Measurements from ENCODE around the gene CSMD2.
"Not testable (repeated sequence)": the region's sequence is repeated elsewhere in the genome, so short reads cannot be mapped to it uniquely, and the experiment has no call there.

CSMD2 gene

DNA sequence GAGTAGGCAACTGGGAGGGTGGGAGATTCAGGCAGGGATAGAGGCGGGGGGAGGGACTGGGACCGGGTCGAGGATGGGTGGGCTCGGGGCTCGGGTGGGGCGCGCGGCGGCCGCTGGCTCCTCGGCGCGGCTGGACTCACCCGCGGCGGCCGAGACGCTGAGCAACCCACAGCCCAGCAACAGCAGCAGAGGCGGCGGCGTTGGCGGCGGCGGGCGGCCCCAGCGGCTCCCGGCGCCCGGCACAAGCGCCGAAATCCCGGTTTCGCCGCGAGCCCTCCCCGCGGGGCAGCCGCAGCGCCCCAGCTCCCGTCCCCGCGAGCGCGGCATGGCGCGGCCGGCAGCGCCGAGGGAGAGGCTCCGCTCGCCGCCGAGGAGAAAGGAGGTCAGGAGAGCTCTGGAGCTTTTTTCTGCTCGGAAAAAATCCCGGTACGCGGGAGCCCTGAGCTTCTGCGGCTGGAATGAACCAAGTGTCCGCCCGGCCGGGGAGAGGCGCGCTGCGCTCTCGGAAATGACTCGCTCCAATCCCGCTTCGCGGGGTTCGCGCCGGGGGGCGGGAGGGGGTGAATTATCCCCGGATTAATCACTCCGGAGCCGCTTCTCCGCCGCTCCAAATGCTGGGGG is at the start of gene CSMD2:
CSMD2 (minus strand) TSS at position 460 of the 621 bp plus-strand sequence; CDS start at position 327, 133 bp downstream.
- DNase-seq (ENCODE audit: low read depth in 4 of 4, low spot score in 1 of 4): no peak

DNA sequence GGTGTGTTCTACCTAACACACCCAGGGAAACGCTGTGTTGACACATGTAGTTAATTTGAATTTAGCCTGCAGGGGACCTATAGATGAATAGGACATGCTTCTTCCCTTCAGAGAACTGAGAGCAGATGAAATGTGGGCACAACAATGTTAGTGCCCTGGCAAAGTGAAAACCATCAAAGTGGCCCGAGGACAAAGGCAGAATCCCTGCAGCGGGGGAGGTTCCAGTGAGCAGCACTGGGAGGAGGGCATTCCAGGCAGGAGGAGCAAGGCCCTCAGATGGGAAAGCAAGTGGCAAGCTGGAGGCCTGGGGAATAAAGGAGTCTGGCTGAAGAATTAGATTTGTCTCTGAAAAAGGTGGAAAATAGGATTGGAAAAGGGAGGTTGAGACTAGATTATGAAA is 48.9 kb upstream of the CSMD2 start:
- DNase-seq (ENCODE audit: low read depth in 4 of 4, low spot score in 1 of 4): no peak

DNA sequence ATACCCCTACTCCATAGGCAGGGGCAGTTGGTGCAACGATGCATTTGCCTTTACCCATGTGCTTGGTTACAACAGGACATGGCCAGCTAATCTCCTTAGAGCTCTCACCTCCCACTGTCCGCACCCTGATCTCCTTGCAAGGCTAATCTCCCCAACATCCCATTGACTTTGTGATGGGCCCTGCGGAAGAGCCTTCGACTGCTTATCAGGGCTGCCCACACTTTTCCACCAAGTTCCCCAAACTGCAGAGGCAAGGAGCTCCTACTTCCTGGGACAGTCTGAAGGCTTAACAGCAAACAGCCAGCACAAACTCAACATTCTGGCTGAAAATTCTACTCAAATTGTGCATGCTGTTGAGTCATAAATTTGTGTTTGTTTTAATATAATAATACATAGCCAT is 47.6 kb upstream of the CSMD2 start:
- DNase-seq (ENCODE audit: low read depth in 4 of 4, low spot score in 1 of 4): no peak

DNA sequence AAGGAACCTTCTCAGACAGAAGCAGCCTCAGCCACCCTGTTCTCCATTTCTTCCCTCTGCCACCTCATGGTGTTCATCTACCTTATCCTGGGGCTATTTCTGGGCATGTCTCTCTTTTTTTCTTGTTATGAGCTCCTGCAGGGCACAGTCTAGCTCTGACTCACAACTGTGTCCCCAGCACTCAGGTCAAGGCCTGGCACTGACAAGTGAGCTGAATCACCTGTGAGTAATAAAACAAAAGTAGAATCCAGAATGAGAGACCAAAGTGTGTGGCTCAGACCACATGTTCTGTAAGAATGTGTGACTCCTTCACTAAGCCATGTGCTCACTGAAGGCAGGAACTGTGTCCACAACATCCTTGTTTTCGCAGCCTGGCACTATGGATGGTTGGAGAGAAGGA is 34.9 kb upstream of the CSMD2 start:
- no peak for DNase-seq (ENCODE audit: low read depth in 4 of 4, low spot score in 1 of 4)

DNA sequence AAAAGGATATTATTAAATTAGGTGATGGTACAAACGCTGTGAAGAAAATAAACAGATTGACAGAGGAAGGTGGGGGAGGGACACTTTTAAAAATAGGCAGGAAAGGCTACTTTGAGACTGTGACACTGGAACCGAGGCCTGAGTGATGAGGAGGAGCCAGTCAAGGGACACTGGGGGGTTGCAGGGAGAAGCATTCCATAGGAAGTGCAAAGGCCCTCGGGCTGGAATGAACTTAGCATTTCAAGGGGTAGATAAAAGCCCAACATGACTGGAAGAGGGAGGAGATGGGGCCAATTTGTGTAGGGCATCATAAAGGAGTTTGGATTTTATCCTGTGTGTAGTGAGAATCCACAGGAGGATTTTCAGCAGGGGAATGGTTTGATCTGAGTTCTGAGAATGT is 27.6 kb upstream of the CSMD2 start:
- DNase-seq (ENCODE audit: low read depth in 4 of 4, low spot score in 1 of 4): no peak

DNA sequence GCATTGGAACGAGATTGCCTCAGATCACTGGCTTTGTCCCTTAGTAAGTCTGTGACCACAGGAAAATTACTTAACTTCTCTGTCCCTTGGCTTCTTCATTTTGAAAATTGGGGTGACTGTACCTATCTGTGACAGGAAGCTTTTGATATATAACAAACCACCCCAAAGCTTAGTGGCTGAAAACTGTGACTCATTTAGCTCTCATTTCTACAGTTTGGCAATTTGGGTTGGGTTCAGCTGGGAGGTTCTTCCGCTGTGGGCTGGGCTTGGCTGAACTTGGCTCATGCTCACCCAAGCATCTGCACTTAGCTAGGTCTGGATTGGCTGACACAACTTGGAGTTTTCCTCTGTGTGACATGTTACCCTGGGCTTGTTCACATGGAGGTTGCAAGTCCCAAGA is 25.7 kb upstream of the CSMD2 start:
- no peak for DNase-seq (ENCODE audit: low read depth in 4 of 4, low spot score in 1 of 4)

DNA sequence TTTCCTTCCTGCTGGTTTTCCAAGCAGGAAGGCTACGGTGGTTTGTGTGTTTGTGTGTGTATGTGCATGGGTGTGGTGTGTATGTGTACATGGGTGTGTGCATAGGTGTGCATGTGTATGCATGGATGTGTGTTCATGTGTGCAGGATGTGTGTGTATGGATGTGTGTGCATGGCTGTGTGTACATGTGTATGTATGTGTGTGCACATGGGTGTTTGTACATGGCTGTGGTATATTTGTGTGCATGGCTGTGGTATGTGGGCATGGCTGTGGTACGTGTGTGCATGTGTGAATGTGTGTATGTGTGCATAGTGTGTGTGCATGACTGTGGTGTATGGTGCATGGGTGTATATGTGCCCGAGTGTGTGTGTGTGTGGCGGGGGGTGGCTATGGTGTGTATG is 24.0 kb upstream of the CSMD2 start:
- DNase-seq (ENCODE audit: low read depth in 4 of 4, low spot score in 1 of 4): no peak

DNA sequence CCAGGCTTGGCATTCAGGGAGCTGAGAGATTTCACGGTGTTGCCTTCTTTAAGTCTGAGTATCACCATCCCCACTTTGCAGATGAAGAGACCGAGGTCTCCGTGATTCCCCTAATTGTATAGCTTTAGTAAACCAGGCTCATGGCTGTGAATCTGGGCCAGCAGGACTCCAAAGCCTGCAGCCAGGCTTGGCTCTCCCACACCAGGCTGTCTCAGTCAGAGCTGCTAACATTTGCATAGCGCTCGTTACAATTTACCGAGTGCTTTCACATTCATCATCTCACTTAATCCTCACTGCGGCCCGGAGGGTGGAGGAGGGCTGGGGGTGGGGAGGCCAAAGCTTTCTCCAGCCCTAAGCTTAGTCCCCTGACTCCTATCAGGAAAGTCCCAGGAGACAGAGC is 23.4 kb upstream of the CSMD2 start:
- no peak for DNase-seq (ENCODE audit: low read depth in 4 of 4, low spot score in 1 of 4)

DNA sequence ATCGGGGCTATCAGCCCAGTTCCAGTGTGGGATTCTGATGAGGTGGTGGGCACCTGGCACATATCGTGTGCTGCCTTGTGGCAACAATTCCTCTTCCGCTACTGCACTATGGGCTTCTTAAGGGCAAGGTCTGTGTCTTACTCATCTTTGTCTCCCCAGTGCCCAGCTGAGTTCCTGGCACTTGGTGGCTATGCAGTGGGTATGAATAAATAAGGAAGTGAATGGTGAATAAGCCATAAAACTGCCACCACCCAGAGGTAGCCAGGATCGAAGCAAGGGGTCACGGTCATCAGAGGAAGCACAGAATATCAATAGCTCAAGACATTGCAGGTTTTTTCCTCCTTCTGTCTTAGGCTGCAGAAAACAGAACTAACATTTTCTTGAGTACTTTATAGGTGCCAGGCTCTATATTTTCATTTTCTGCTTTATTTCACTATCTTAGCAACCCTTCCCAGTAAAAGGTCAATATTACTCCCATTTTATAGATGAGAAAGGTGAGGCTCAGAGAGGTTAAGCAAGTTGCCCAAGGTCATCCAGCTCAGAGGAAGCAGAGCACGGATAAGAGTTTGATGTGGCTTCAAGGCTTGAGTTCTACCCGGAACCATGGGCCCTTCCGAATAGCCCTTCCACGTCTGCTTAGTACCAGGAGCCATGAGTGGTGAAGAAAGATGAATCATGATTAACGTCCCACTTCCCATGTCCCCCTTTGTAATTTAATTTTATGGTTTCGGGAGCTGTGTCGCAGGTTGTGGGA is 21.9 kb upstream of the CSMD2 start:
- DNase-seq (ENCODE audit: low read depth in 4 of 4, low spot score in 1 of 4): no peak

DNA sequence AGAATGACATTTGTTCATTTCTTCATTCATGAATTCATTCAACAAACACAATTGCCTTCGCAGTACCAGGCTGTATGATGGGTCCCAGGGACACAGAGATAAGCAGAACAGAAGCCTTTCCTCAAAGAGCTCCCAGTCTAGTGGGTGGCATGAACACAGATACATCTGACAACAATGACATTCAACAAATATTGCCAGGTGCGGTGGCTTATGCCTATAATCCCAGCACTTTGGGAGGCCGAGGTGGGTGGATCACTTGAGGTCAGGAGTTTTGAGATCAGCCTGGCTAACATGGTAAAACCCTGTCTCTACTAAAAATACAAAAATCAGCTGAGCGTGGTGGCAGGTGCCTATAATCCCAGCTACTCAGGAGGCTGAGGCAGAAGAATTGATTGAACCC is 18.4 kb upstream of the CSMD2 start:
- not testable (repeated sequence) for DNase-seq (ENCODE audit: low read depth in 4 of 4, low spot score in 1 of 4)

DNA sequence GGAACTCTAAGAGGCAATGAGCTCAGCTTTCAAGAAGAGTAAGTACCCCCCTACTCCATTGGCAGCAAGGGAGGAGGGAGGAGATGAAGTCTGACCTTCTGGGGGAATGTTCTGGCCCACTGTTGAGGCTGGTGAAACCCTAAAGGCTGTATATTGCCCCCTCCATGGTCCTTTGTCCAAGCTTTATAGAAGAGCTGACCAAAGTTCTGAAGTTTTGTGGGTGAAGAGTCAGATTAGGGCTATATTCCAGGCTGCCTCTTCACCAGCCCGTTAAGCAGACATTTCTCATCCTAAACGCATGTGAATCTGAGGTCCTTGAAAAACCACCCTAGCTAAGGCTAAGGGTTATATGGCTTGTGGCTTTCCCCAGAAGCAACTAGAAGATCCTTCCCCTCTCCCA is 13.0 kb upstream of the CSMD2 start:
- DNase-seq (ENCODE audit: low read depth in 4 of 4, low spot score in 1 of 4): no peak

DNA sequence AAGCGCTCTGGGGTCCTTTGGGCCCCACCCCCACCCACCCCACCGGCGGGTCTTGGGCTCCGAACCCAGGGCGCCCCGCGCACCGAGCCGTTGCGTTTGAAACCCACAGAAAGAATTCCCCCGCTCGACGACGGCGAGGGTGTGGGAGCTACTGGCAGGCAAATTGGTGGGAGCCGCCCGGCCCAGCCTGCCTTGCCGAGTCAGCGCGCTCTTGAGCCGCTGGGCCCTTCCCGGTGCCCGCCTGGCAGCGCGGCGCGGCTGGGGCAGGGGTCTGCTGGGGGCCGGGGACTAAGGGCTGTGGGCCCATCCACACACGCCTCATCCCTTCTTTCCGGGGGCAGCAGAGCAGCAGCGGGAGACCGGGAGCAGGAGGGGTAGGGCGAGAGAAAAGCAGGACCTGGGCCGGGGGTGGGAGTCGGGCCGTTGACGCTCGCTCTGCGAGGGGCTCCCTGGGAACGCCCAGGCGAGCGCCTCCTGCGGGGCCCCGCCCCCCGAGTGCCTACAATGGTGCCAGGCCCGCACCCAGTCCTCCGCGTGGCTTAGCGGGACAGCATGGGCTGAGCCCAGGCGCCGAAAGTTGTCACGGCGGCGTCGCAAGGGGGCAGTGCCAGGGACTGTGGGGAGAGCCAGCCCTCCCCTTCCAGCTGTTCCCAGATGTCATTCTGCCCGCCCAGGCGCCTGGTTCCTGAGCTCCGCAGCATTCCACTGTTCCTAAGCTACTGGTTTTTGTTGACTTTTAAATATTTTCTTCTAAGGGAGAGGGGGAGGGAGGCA is 12.0 kb upstream of the CSMD2 start, which contains the start of gene C1orf94:
C1orf94 (plus strand) TSS at position 78 of the 774 bp plus-strand sequence. CDS start 883 bp downstream, outside the sequence.
- DNase-seq (ENCODE audit: low read depth in 4 of 4, low spot score in 1 of 4): no peak

DNA sequence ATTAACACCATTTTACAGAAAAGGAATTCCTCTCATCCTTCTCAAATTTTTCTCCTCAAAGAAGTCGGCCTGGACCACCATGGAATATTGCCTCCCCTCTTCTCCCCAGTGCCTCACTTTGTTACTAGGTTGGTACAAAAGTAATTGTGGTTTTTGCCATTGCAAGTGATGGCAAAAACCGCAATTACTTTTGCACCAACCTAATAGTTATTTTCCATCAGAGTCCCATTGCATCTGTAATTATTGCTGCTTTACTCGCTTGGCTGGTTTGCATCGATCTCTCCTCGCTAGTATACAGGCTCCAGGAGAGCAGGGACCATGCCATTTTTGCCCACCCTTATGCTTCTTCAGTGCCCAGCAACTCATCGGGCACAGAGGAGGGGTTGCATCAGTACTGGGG is 10.7 kb upstream of the CSMD2 start:
- DNase-seq (ENCODE audit: low read depth in 4 of 4, low spot score in 1 of 4): no peak

DNA sequence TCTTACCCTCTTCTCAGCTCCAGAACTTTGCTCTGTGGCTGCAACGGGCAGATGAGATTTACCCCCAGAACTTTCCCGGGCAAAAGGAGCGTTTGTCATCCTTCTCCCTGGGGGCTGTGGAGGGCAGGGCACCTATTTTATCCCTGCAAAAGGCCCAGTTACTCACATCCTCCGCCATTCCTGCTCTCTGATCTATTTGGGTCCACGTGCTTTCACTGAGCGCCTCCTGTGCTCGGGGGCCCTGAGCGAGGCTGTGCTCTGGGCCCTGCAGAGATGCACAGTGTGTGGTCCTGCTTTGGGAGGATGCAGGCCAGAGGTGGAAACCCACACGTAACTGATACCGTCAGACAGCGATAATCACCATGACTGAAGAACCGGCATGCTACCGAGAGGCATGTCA is 2.4 kb upstream of the CSMD2 start:
- no peak for DNase-seq (ENCODE audit: low read depth in 4 of 4, low spot score in 1 of 4)

DNA sequence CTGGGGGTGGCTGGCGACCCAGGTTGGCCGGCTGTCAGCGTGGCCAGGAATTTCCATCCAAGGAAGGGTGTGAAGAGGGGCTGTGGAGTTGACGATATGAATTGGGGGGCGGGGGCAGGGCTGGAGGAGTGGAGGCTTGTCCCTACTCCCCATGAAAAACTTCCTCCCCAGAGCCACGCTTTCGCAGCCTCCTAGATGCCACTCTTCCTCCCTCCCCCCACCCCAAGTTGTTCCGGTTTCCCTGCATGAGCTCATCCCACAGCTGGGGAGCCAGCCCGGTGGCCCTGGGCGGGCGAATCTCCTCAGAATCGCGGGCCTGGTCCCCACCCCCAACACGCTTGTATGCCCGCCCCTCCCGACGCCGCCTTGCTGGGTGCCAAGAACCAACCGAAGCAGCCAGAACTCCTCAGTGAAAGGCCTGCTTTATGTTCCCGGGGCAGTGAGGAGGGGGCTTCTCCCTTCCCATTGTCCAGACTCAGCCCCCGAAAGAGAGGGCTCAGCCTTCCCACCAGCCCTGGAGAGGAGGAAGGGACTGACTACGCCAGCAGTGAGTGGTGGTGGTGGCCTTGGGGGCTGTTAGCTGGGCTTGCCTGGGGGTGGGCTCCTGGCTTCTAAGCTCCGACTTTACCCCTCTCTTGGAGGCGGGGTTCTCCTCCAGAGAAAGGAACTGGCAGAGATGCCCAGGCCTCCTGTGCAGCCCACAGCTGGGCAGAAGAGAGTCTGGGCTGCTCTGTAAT is 1.8 kb upstream of the CSMD2 start:
- DNase-seq (ENCODE audit: low read depth in 4 of 4, low spot score in 1 of 4): no peak

DNA sequence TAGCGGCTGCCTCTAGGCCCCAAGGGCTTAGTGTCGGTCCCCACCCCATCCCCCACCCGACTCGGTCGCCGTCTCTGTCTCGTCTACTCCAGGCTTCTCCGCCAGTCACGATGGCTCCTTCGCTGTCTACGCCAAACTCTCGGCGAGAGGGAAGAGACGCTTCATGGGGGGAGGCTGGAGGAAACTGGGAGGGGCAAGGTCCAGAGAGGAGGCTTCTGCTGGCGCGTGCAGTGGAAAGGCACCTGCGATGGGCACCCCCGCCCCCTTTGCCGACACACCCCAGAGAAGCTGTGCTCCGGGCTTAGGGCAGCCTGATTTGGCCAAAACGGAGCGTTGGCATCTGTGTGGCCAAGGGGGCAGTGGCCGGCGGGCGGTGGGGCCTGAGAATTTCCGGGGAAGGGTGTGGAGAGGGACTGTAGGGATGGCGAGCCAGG is 1.2 kb upstream of the CSMD2 start:
- DNase-seq (ENCODE audit: low read depth in 4 of 4, low spot score in 1 of 4): no peak

DNA sequence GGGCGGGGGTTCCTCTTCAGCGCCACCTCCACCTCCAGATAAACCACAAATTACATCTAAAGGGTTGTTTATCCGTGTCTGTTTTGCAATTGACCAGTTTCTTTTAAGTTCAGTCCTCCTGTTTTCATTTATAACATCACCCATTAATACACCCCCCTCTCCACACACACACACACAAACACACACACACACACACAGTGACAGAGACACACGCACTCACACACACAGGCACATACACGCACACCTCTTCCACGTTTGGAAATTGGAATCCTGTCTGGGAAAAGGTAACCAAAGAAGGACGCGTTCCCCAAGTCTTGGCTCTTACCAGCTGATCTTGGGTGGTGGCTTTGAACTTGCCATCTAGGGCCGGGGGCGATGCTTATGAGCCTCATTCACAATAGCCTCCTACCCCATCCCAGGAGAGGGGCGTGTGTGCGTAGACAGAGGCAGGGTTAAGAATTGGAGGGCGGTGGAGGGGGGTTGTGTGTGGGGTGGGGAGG is 442 bp upstream of the CSMD2 start:
- no peak for DNase-seq (ENCODE audit: low read depth in 4 of 4, low spot score in 1 of 4)

DNA sequence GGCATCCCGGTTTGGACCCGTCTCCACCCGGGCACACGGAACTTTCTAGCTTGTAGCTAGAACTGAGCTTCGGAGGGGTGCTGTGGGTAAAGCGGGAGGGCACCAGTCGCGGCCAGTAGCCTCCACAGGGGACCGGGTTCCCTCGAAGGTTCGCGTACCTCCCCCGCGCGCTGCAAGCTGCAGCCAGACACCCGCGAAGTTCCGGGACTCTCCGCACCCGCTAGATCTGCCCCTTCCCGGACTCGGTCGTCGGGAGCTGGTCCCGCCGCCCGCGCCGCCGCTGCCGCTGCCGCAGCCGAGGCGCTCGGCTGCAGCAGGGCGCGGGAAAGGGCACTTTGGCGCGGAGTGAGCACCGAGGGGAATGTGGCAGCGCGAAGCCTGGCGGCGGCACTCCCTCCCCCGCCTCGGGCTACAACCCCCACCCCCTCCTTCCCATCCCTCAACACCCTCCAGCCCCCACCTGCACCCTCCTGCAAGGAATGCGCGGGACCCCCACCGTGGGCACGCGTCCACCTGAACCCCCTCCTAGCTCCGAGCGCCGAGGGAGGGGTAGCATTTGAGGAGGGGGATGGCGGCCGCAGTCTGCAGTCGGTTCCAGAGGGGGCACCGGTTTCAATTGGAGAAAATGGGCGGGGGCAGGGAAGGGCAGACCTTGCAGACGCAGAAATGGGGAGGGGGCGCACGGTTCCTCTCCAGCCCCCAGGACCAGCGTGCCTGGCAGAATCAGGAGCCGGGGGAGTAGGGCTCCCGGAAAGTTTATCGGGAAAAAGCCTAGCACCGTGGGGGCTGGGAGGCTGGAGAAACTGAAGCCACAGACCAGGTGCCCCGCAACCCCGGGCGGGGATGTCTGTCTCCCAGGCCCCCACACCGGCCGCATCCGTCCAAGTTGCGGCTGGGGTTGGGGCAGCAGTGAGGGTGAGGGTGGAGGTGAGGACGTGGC is 968 bp downstream of the CSMD2 start:
- no peak for DNase-seq (ENCODE audit: low read depth in 4 of 4, low spot score in 1 of 4)

DNA sequence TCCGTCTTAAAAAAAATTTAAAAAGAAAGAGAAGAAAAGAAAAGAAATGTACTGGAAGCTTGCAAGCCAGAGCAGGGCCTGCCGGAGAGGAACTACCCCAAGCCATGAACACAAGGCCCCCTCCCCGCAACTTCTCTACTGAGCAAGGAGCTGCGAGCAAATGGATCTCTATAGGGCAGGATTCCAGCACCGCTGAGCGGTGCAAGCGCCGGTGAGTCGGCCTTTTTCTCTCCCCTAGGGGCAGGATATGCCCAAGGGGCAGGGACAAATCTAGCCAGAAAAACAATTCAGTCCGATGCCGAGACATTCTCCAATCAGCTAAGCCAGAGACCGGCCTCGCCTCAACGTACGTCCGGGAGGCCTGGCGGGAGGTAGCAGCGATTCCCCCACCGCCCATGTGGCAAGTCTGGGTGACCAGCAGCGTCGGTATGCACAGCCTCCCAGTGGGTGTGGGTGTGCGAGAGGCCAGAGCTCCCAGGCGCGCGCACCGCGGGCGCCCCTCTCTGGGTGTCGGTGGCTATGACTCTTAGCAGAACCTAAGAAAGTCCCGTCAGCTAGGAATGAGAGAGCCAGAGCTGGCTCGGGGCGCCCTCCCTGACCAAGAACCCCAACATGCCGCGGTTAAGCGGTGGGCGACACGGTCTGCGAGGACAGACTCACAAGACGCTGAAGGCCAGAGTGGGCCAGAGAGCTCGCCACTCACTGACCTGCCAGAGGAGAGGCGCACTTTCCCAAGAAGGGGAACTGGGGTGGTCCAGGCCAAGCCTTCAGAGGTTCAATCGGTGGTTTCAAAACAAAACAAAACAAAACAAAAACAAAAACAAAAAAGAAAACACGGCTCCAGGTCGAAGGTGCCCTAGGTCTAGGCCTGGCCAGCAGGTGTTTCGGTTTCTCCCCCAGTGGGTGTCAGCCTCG is 1.9 kb downstream of the CSMD2 start:
- DNase-seq (ENCODE audit: low read depth in 4 of 4, low spot score in 1 of 4): peak in 1 of 4 experiments; percentile 22

All from stimulated activated CD4-positive, alpha-beta T cell treated with anti-CD3 and anti-CD28 coated beads, Interleukin-1b, Interleukin-23, amount 100 ng/mL, for 24 hours (primary cell).